ENCODE measurements around the gene TGM1.

- TF ChIP-seq CTCF (conservative IDR thresholded peaks at IDR 0.05; ENCODE audit: low read depth in 2 of 2), result no peak
- TF ChIP-seq POLR2AphosphoS5 (IDR thresholded peaks at IDR 0.05; ENCODE audit: low read depth), result no peak
Measured at GRCh38 chr14:24243336-24243836, 19.6 kb downstream of the TGM1 start.
